ENCODE results near the gene AMOT.

GRCh38 chrX:112786076-112786475 lies 54.6 kb downstream of the AMOT start:
- no peak for TF ChIP-seq POLR2A (IDR thresholded peaks at IDR 0.05)
- no peak for TF ChIP-seq CTCF (IDR thresholded peaks at IDR 0.05)

All from body of pancreas (tissue), 4 donors.